ENCODE data around the gene DCLRE1C.
A peak's percentile ranks its signal among the peaks of the same experiment; 100 is the strongest.
"Not testable (repeated sequence)": the region's sequence is repeated elsewhere in the genome, so short reads cannot be mapped to it uniquely, and the experiment has no call there.

The DCLRE1C gene

DNA sequence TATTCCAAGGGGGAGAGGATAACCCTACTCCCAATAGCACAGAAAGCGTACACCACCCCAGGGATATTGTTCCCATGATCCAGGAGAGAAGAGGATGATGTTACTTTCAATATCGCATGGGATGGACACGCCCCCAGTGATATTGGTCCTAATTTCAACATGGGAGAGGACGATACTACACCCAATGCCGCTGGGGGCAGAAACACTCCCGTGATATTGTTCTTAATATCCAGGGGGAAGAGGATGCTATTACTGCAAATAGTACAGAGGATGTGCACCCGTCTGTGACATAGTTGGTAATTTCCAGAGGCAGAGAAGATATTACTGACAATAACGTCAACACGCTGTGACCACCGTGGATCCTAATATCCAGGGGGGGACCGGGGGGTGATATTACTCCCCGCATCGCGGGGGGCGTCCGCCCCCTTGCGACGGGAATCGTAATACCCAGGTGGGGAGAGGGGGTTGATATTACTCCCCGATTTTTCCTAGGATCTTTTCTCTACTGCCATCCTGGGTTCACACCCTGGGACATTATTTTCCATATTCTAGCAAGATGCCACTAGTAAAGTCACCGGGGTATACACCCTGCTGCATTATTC, 21.9 kb upstream of the DCLRE1C start:
- no peak overlapping the region for H3K4me3 ChIP-seq (ENCODE audit: low read length)
- no peak for DNase-seq (ENCODE audit: low read depth)
- TF ChIP-seq, protein P1, sequence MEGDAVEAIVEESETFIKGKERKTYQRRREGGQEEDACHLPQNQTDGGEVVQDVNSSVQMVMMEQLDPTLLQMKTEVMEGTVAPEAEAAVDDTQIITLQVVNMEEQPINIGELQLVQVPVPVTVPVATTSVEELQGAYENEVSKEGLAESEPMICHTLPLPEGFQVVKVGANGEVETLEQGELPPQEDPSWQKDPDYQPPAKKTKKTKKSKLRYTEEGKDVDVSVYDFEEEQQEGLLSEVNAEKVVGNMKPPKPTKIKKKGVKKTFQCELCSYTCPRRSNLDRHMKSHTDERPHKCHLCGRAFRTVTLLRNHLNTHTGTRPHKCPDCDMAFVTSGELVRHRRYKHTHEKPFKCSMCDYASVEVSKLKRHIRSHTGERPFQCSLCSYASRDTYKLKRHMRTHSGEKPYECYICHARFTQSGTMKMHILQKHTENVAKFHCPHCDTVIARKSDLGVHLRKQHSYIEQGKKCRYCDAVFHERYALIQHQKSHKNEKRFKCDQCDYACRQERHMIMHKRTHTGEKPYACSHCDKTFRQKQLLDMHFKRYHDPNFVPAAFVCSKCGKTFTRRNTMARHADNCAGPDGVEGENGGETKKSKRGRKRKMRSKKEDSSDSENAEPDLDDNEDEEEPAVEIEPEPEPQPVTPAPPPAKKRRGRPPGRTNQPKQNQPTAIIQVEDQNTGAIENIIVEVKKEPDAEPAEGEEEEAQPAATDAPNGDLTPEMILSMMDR (IDR thresholded peaks at IDR 0.05; ENCODE audit: insufficient read depth, low read depth, low read length, missing control alignments): no peak

DNA sequence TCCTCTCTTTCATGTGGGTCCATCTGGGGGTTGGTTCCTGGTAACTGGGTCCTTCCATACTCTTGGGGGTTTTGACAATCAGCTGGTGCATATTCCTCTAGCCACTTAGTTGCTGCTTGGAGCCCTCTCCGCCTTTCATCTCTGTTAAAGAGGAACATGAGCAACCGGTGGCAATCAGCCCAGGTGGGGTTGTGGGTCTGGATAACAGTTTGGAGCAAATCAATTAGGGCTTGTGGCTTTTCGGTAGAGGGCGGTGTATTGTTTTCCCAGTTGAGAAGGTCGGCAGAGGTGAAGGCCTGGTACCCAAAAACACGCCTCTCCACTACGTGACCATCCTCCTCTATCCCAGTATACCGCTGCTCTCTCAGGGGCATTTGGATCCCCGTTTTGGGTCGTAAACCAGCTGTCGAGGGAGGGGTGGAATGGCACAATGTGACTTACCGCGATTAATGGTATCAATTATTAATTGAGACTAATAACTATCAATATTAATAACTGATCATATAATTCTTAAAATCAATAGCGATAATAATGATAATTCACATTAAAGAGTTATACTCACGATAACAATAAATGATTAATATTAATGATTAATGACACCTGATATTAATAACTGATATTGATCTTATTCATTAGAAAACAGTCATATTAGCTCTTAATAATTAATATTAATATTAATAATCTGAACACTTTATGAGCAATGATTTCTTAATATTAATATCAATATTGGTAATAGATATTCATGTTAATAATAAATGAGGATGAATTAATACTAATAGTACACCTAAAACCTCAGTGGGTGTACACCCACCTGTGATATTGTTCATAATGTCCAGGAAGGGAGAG, 20.5 kb upstream of the DCLRE1C start:
- not testable (repeated sequence) for H3K4me3 ChIP-seq (ENCODE audit: low read length); DNase-seq (ENCODE audit: low read depth)

- TF ChIP-seq, protein P1 (IDR thresholded peaks at IDR 0.05; ENCODE audit: insufficient read depth, low read depth, low read length, missing control alignments): peak; percentile 44
- no peak overlapping the region for H3K4me3 ChIP-seq (ENCODE audit: low read length)
- peak; percentile 7 for DNase-seq (ENCODE audit: low read depth)
Measured at GRCh38 chr10:14971867-14972448, 18.1 kb upstream of the DCLRE1C start.

DNA sequence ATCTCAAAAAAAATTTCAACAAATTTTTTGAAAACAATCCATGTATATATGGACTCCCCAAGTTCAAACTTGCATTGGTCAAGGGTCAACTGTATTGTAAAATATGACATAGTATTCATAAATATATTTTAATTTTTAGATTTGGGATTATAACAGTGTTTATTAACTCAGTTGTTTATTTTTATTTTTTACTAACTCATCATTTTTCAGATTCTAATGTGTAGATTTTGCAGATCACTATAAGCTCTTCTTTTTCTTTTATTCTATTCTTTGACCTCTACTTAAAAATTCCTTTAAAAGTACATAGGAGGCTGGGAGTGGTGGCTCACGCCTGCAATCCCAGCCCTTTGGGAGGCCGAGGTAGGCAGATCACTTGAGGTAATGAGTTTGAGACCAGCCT, 14.0 kb upstream of the DCLRE1C start:
- DNase-seq (ENCODE audit: low read depth): no peak
- TF ChIP-seq, protein P1 (IDR thresholded peaks at IDR 0.05; ENCODE audit: insufficient read depth, low read depth, low read length, missing control alignments): no peak

GRCh38 chr10:14959221-14960057, 5.5 kb upstream of the DCLRE1C start, which contains the start of gene MEIG1:
Gene MEIG1, plus strand, starts transcription at chr10:14959388. Its CDS starts 7,081 bp downstream, at chr10:14966469.
- TF ChIP-seq, protein P1 (IDR thresholded peaks at IDR 0.05; ENCODE audit: insufficient read depth, low read depth, low read length, missing control alignments): no peak
- peak; percentile 90 for DNase-seq (ENCODE audit: low read depth)
- H3K4me3 ChIP-seq (ENCODE audit: low read length): peak within 1 kb of the TSS; percentile 73

More for the DNA sequence above, 14.0 kb upstream of the DCLRE1C start:
- H3K4me3 ChIP-seq (ENCODE audit: low read length): no peak overlapping the region

GRCh38 chr10:14958872-14959220, 5.0 kb upstream of the DCLRE1C start:
- TF ChIP-seq, protein P1 (IDR thresholded peaks at IDR 0.05; ENCODE audit: insufficient read depth, low read depth, low read length, missing control alignments): no peak
- no peak for DNase-seq (ENCODE audit: low read depth)
- H3K4me3 ChIP-seq (ENCODE audit: low read length): peak overlapping the region; percentile 73

GRCh38 chr10:14954934-14955333, 1.0 kb upstream of the DCLRE1C start:
- peak overlapping the region; percentile 72 for H3K4me3 ChIP-seq (ENCODE audit: low read length)
- DNase-seq (ENCODE audit: low read depth): no peak

More at GRCh38 chr10:14954934-14955333, 1.0 kb upstream of the DCLRE1C start:
- TF ChIP-seq, protein P1 (IDR thresholded peaks at IDR 0.05; ENCODE audit: insufficient read depth, low read depth, low read length, missing control alignments): no peak
